Measurements from ENCODE around the gene EVC. TPM values are rescaled to one million over a fixed set of nuclear protein-coding genes. Genes with fewer than 3 reads are reported as not detected.

Gene EVC
- total RNA-seq, 4 donors from 2014 or later, result 12.2 to 24.1 (median 22.3) TPM

GRCh38 chr4:5735463-5735862, 24.5 kb downstream of the EVC start:
- intact Hi-C loops (cut with DNase I; ENCODE audit: low total_unique reads), result no loop called here
- WGBS, 2 donors, result 88 to 92% methylated on average over 2 to 3 of the region's 3 CpGs
- no peak overlapping the region for H3K4me3 ChIP-seq (ENCODE audit: low read depth, poor library complexity, severe bottlenecking)
- no peak for DNase-seq (ENCODE audit: low spot score in 2 of 2)
- TF ChIP-seq POLR2A (IDR thresholded peaks at IDR 0.05), result no peak
- TF ChIP-seq CTCF (IDR thresholded peaks at IDR 0.05), result no peak

- DNase-seq (ENCODE audit: low spot score in 2 of 2), result no peak
- intact Hi-C loops (cut with DNase I; ENCODE audit: low total_unique reads), result no loop called here
- 94 to 95% methylated on average over 2 of the region's 2 CpGs for WGBS, 2 donors
- no peak for TF ChIP-seq POLR2A (IDR thresholded peaks at IDR 0.05)
- no peak for TF ChIP-seq CTCF (IDR thresholded peaks at IDR 0.05)
- H3K4me3 ChIP-seq (ENCODE audit: low read depth, poor library complexity, severe bottlenecking), result no peak overlapping the region
Observed at GRCh38 chr4:5738061-5738460, 27.1 kb downstream of the EVC start.

GRCh38 chr4:5742388-5742787, 31.4 kb downstream of the EVC start:
- TF ChIP-seq POLR2A (IDR thresholded peaks at IDR 0.05) (no peak), CTCF (IDR thresholded peaks at IDR 0.05) (no peak)
- H3K4me3 ChIP-seq (ENCODE audit: low read depth, poor library complexity, severe bottlenecking), result no peak overlapping the region
- intact Hi-C loops (cut with DNase I; ENCODE audit: low total_unique reads), result no loop called here
- 96 to 100% methylated on average over 2 of the region's 2 CpGs for WGBS, 2 donors
- no peak for DNase-seq (ENCODE audit: low spot score in 2 of 2)

- no peak for DNase-seq (ENCODE audit: low spot score in 2 of 2)
- intact Hi-C loops (cut with DNase I; ENCODE audit: low total_unique reads), result no loop called here
- TF ChIP-seq CTCF (IDR thresholded peaks at IDR 0.05) (no peak), POLR2A (IDR thresholded peaks at IDR 0.05) (no peak)
- WGBS, 2 donors, result 70 to 81% methylated on average over 2 of the region's 2 CpGs
- no peak overlapping the region for H3K4me3 ChIP-seq (ENCODE audit: low read depth, poor library complexity, severe bottlenecking)
Observed at GRCh38 chr4:5742968-5743367, 32.0 kb downstream of the EVC start.

GRCh38 chr4:5746250-5746649, 35.2 kb downstream of the EVC start:
- peak in 1 of 2 donors; percentile 64 for DNase-seq (ENCODE audit: low spot score in 2 of 2)
- intact Hi-C loops (cut with DNase I; ENCODE audit: low total_unique reads), result no loop called here
- no peak overlapping the region for H3K4me3 ChIP-seq (ENCODE audit: low read depth, poor library complexity, severe bottlenecking)
- 94 to 95% methylated on average over 5 of the region's 5 CpGs for WGBS, 2 donors
- TF ChIP-seq CTCF (IDR thresholded peaks at IDR 0.05) (no peak), POLR2A (IDR thresholded peaks at IDR 0.05) (no peak)

Data from lower leg skin (tissue), 4 donors.